ENCODE data around the gene ESR2. TPM values are rescaled to one million over a fixed set of nuclear protein-coding genes. Genes with fewer than 3 reads are reported as not detected.

ESR2 gene
- total RNA-seq, 2 experiments from 2014 or later = 0.26 to 0.32 TPM

Small RNA genes lying within 50 kb of the gene (microRNA-seq; reads per million reads assigned to microRNA genes)
- gene MIR548H1 (ENCODE audit: borderline replicate concordance) = not detected

Other genes starting within 250 kb of the ESR2 start
- 100 to 1,000 TPM; 213 to 222 TPM for gene MTHFD1, start 94.0 kb upstream of the ESR2 start, total RNA-seq
- under 1 TPM; 0.39 to 0.43 TPM for gene AKAP5, start 171.1 kb upstream of the ESR2 start, total RNA-seq
- gene ZBTB25, start 209.5 kb upstream of the ESR2 start, total RNA-seq = 10 to 100 TPM; 32.7 to 40.0 TPM
- 10 to 100 TPM; 41.4 to 45.0 TPM for gene ZBTB1, start 210.4 kb upstream of the ESR2 start, total RNA-seq
- gene HSPA2, start 246.4 kb upstream of the ESR2 start, total RNA-seq = 1 to 10 TPM; 3.2 to 4.1 TPM

Data from activated CD4-positive, alpha-beta T cell treated with anti-CD3 and anti-CD28 coated beads for 36 hours (primary cell).